ENCODE data around the gene OGT. TPM values are rescaled to one million over a fixed set of nuclear protein-coding genes. Genes with fewer than 3 reads are reported as not detected.
"Not testable (repeated sequence)": the region's sequence is repeated elsewhere in the genome, so short reads cannot be mapped to it uniquely, and the experiment has no call there.

Gene OGT
- total RNA-seq, 4 donors from 2014 or later, result 72.2 to 139 (median 90.6) TPM

DNA sequence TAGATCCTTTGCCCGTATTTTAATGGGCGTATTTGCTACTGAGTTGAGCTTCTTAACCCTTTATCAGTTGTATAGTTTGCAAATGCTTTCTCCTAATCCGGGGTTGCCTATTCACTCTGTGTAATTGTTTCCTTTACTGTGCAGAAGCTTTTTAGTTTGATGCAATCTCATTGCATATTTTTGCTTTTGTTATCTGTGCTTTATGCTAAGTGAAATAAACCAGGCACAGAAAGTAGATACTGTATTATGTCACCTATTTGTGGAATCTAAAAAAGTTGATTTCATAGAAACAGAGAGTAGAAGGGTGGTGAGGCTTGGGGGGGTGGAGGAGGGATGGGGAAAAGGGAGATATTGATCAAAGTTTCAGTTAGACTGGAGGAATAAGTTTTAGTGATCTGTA, 17.7 kb downstream of the OGT start:
- intact Hi-C loops (cut with DNase I; ENCODE audit: low total_unique reads), result no loop called here
- DNase-seq (ENCODE audit: low spot score in 2 of 2), result no peak
- H3K4me3 ChIP-seq (ENCODE audit: low read depth, poor library complexity, severe bottlenecking), result no peak overlapping the region
- TF ChIP-seq CTCF (IDR thresholded peaks at IDR 0.05), result no peak
- no peak for TF ChIP-seq POLR2A (IDR thresholded peaks at IDR 0.05)
- WGBS, 2 donors, result 80 to 84% methylated on average over 3 of the region's 3 CpGs

- DNase-seq (ENCODE audit: low spot score in 2 of 2), result no peak
- H3K4me3 ChIP-seq (ENCODE audit: low read depth, poor library complexity, severe bottlenecking), result no peak overlapping the region
- no peak for TF ChIP-seq POLR2A (IDR thresholded peaks at IDR 0.05)
- no peak for TF ChIP-seq CTCF (IDR thresholded peaks at IDR 0.05)
- 83 to 88% methylated on average over 3 of the region's 3 CpGs for WGBS, 2 donors
- intact Hi-C loops (cut with DNase I; ENCODE audit: low total_unique reads), result no loop called here
These were observed 23.1 kb downstream of the OGT start for GRCh38 chrX:71556036-71556435.

- no peak for DNase-seq (ENCODE audit: low spot score in 2 of 2)
- TF ChIP-seq CTCF (IDR thresholded peaks at IDR 0.05), result no peak
- no peak for TF ChIP-seq POLR2A (IDR thresholded peaks at IDR 0.05)
- intact Hi-C loops (cut with DNase I; ENCODE audit: low total_unique reads), result no loop called here
- no peak overlapping the region for H3K4me3 ChIP-seq (ENCODE audit: low read depth, poor library complexity, severe bottlenecking)
- WGBS, 2 donors, result 83 to 84% methylated on average over 3 to 5 of the region's 5 CpGs
These were observed 26.0 kb downstream of the OGT start for GRCh38 chrX:71558920-71559319.

- intact Hi-C loops (cut with DNase I; ENCODE audit: low total_unique reads); H3K4me3 ChIP-seq (ENCODE audit: low read depth, poor library complexity, severe bottlenecking); DNase-seq (ENCODE audit: low spot score in 2 of 2): not testable (repeated sequence)
- 78 to 93% methylated on average over 6 of the region's 6 CpGs for WGBS, 2 donors
These were observed 26.9 kb downstream of the OGT start for GRCh38 chrX:71559773-71560172.

DNA sequence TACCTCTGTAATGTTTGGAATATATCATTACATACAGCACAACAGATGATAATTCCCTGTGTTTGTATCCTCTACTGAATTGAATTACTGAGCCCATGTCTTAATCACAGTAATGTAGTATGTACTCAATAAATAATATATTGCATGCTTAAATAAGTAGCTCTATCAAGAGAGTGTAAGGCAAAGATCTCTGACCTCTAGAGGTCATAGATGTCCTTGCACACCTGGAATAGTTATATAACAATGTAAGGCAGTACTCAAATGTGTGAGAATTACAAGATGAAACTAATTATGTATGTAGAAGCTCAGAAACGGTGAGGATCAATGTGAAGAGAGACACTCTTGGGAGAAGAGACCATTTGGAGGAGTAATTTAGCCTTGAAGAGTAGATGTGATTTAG, 31.0 kb downstream of the OGT start:
- intact Hi-C loops (cut with DNase I; ENCODE audit: low total_unique reads), result no loop called here
- no peak overlapping the region for H3K4me3 ChIP-seq (ENCODE audit: low read depth, poor library complexity, severe bottlenecking)
- TF ChIP-seq CTCF (IDR thresholded peaks at IDR 0.05), result no peak
- no peak for TF ChIP-seq POLR2A (IDR thresholded peaks at IDR 0.05)
- DNase-seq (ENCODE audit: low spot score in 2 of 2), result no peak
- 44 to 58% methylated on average over 1 of the region's 1 CpG for WGBS, 2 donors

DNA sequence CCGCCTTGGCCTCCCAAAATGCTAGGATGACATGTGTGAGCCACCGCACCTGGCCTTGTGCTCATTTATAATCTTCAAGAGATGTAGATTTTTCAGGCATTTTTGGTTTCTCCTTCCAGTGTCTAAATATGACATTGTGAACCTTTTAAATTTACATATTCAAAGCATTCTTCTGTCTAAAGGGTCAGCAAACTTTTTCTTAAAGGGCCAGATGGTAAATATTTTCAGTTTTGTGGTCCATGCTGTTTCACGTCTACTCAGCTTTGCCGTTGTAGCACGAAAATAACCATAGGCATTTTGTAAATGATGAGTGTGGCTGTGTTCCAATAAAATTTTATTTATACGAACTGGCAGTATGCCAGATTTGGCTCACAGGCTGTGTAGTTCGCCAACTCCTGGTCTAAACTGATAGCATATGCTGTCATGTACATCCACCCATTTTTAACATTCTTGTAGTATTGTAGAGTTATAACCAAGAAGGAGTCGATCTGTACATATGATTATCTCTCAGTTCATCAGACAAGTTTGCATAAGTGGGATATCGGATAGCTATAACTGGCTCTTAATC, 32.7 kb downstream of the OGT start:
- no peak for TF ChIP-seq CTCF (IDR thresholded peaks at IDR 0.05)
- TF ChIP-seq POLR2A (IDR thresholded peaks at IDR 0.05), result no peak
- H3K4me3 ChIP-seq (ENCODE audit: low read depth, poor library complexity, severe bottlenecking), result no peak overlapping the region
- 59% methylated on average over 9 of the region's 9 CpGs for WGBS, 2 donors
- intact Hi-C loops (cut with DNase I; ENCODE audit: low total_unique reads), result no loop called here
- no peak for DNase-seq (ENCODE audit: low spot score in 2 of 2)

DNA sequence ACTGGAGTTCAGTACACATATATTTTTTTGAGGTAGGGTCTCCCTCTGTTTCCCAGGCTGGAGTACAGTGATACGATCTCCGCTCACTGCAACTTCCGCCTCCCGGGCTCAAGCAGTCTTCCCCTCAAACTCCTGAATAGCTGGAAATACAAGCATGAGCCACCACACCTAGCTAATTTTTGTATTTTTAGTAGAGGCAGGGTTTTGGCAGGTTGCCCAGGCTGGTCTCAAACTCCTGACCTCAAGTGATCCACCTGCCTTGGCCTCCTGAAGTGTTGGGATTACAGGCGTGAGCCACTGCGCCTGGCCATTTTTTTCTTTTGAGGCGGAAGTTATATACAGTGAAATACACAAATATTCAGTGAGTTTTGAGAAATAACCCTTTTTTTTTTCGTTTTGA, 38.5 kb downstream of the OGT start:
- intact Hi-C loops (cut with DNase I; ENCODE audit: low total_unique reads); H3K4me3 ChIP-seq (ENCODE audit: low read depth, poor library complexity, severe bottlenecking); DNase-seq (ENCODE audit: low spot score in 2 of 2): not testable (repeated sequence)
- 85 to 95% methylated on average over 8 of the region's 8 CpGs for WGBS, 2 donors
